HUES48 (cell line): Measurements from ENCODE around the gene RIPPLY3.
"Not testable (repeated sequence)": the region's sequence is repeated elsewhere in the genome, so short reads cannot be mapped to it uniquely, and the experiment has no call there.

Experiments used
- H3K27ac ChIP-seq: one replicate; pipeline ENCODE4 v1.7.0; 2013; ENCODE audit warnings: low read depth, low read length, inconsistent platforms
- H3K27me3 ChIP-seq: 2 replicates; pipeline ENCODE4 v1.6.1; 2013; ENCODE audit warnings: mild to moderate bottlenecking, low read length; ENCODE audit not compliant: control insufficient read depth, insufficient read depth
- H3K36me3 ChIP-seq: 2 replicates; pipeline ENCODE4 v1.6.1; 2013; ENCODE audit warnings: low read length; ENCODE audit not compliant: control insufficient read depth, insufficient read depth
- H3K4me1 ChIP-seq: 2 replicates; pipeline ENCODE4 v1.6.1; 2013; ENCODE audit warnings: mild to moderate bottlenecking, low read length; ENCODE audit not compliant: control insufficient read depth, insufficient read depth
- H3K4me3 ChIP-seq: 2 replicates; pipeline ENCODE4 v1.5.1; 2013; ENCODE audit warnings: mild to moderate bottlenecking, low read depth, low read length
- H3K9ac ChIP-seq: 2 replicates; pipeline ENCODE4 v1.6.1; 2013; ENCODE audit warnings: mild to moderate bottlenecking, low read depth, low read length, moderate library complexity
- H3K9me3 ChIP-seq: 2 replicates; pipeline ENCODE4 v1.6.1; 2013; ENCODE audit warnings: low read length; ENCODE audit not compliant: control insufficient read depth, insufficient read depth

Gene RIPPLY3

GRCh38 chr21:36999131-36999898 is 7.2 kb upstream of the RIPPLY3 start:
- Histone ChIP-seq H3K27ac (no peak overlapping the region), H3K9me3 (no peaks in the 10 kb centered on the region), H3K36me3 (no peaks in the 10 kb centered on the region), H3K4me1 (0 out of 2 replicates have a peak, but pooled peaks cover 6% of the 10 kb centered on the region), H3K27me3 (peaks cover under 1% of the 10 kb centered on the region; the same call in 1 of the 2 replicates), H3K4me3 (no peak overlapping the region), H3K9ac (no peak overlapping the region)

- 0 out of 2 replicates have a peak, but pooled peaks cover 6% of the 10 kb centered on the region for H3K4me1 ChIP-seq
- H3K4me3 ChIP-seq, result no peak overlapping the region
These were observed 6.1 kb upstream of the RIPPLY3 start for GRCh38 chr21:37000381-37000780.

GRCh38 chr21:37001441-37001840 is 5.1 kb upstream of the RIPPLY3 start:
- no peaks in the 10 kb centered on the region for H3K9me3 ChIP-seq
- H3K9ac ChIP-seq, result no peak overlapping the region
- 0 out of 2 replicates have a peak, but pooled peaks cover 6% of the 10 kb centered on the region for H3K4me1 ChIP-seq
- H3K27me3 ChIP-seq, result peaks cover 21% of the 10 kb centered on the region
- no peaks in the 10 kb centered on the region for H3K36me3 ChIP-seq
- no peak overlapping the region for H3K27ac ChIP-seq
- H3K4me3 ChIP-seq, result no peak overlapping the region

More at GRCh38 chr21:37000381-37000780, 6.1 kb upstream of the RIPPLY3 start:
- H3K27me3 ChIP-seq, result peaks cover 10% of the 10 kb centered on the region
- no peak overlapping the region for H3K9ac ChIP-seq
- no peaks in the 10 kb centered on the region for H3K36me3 ChIP-seq
- H3K27ac ChIP-seq, result no peak overlapping the region
- no peaks in the 10 kb centered on the region for H3K9me3 ChIP-seq

GRCh38 chr21:37002851-37003250 is 3.7 kb upstream of the RIPPLY3 start:
- H3K36me3 ChIP-seq, H3K4me1 ChIP-seq: not testable (repeated sequence)

GRCh38 chr21:37003917-37004316 is 2.6 kb upstream of the RIPPLY3 start:
- not testable (repeated sequence) for H3K9ac ChIP-seq, H3K27ac ChIP-seq, H3K9me3 ChIP-seq, H3K4me3 ChIP-seq, H3K36me3 ChIP-seq, H3K4me1 ChIP-seq
- H3K27me3 ChIP-seq, result peaks cover 44% of the 10 kb centered on the region

More at GRCh38 chr21:37002851-37003250, 3.7 kb upstream of the RIPPLY3 start:
- H3K9ac ChIP-seq, H3K4me3 ChIP-seq, H3K27ac ChIP-seq, H3K9me3 ChIP-seq: not testable (repeated sequence)
- H3K27me3 ChIP-seq, result peaks cover 34% of the 10 kb centered on the region

GRCh38 chr21:37005548-37006485 is 685 bp upstream of the RIPPLY3 start:
- Histone ChIP-seq H3K9ac (no peak overlapping the region), H3K27me3 (peaks cover 53% of the 10 kb centered on the region), H3K9me3 (no peaks in the 10 kb centered on the region), H3K27ac (no peak overlapping the region), H3K36me3 (no peaks in the 10 kb centered on the region), H3K4me3 (peak overlapping the region; percentile 65), H3K4me1 (0 out of 2 replicates have a peak, but pooled peaks cover 6% of the 10 kb centered on the region)

- Histone ChIP-seq H3K4me3 (no peak overlapping the region), H3K9ac (no peak overlapping the region), H3K9me3 (no peaks in the 10 kb centered on the region), H3K27me3 (peaks cover 53% of the 10 kb centered on the region), H3K27ac (no peak overlapping the region), H3K36me3 (no peaks in the 10 kb centered on the region), H3K4me1 (no peaks in the 10 kb centered on the region)
These were observed 2.2 kb downstream of the RIPPLY3 start for GRCh38 chr21:37008724-37009123.

- Histone ChIP-seq H3K9ac (no peak overlapping the region), H3K27ac (no peak overlapping the region), H3K27me3 (peaks cover 48% of the 10 kb centered on the region), H3K36me3 (no peaks in the 10 kb centered on the region), H3K4me3 (peak overlapping the region; percentile 49), H3K4me1 (no peaks in the 10 kb centered on the region), H3K9me3 (no peaks in the 10 kb centered on the region)
These were observed 3.3 kb downstream of the RIPPLY3 start for GRCh38 chr21:37009740-37010341.

GRCh38 chr21:37017951-37018679 is 11.6 kb downstream of the RIPPLY3 start:
- Histone ChIP-seq H3K4me3 (no peak overlapping the region), H3K27ac (no peak overlapping the region), H3K4me1 (no peaks in the 10 kb centered on the region), H3K9ac (no peak overlapping the region), H3K9me3 (no peaks in the 10 kb centered on the region), H3K36me3 (no peaks in the 10 kb centered on the region), H3K27me3 (no peaks in the 10 kb centered on the region)

- H3K4me1 ChIP-seq, result no peaks in the 10 kb centered on the region
- H3K36me3 ChIP-seq, result no peaks in the 10 kb centered on the region
- no peak overlapping the region for H3K9ac ChIP-seq
- no peak overlapping the region for H3K27ac ChIP-seq
- no peaks in the 10 kb centered on the region for H3K9me3 ChIP-seq
- H3K4me3 ChIP-seq, result no peak overlapping the region
- no peaks in the 10 kb centered on the region for H3K27me3 ChIP-seq
These were observed 20.0 kb downstream of the RIPPLY3 start for GRCh38 chr21:37026499-37026898.
